GM18907 (cell line): Measurements from ENCODE around the gene GID4.

ENCODE experiments used
- ATAC-seq: cut with Tn5 transposase; IDR thresholded peaks from one replicate; pipeline ENCODE4 v1.9.1; 2021; ENCODE audit warnings: mild to moderate bottlenecking, moderate library complexity; ENCODE audit not compliant: unreplicated experiment

GID4 gene

DNA sequence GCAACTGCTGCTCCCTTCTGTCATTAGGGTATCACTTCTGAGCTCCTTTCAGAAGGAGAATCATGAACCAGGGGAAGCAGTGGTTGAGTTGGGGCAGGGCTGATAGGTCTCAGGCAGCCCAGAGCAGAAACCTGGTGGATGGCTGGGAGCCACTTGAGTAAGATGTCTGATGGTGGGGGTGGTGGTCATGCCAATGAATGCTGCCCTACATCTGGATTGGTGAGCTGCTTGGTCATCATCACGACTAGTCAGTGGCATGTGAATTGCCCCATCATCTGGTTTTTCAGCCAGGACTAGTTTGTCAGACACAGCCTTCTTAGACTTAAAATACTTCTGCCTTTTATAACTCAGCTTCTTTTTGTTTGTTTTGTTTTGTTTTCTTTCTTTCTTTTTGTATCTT lies 2.6 kb downstream of the GID4 start:
- ATAC-seq, result no peak

DNA sequence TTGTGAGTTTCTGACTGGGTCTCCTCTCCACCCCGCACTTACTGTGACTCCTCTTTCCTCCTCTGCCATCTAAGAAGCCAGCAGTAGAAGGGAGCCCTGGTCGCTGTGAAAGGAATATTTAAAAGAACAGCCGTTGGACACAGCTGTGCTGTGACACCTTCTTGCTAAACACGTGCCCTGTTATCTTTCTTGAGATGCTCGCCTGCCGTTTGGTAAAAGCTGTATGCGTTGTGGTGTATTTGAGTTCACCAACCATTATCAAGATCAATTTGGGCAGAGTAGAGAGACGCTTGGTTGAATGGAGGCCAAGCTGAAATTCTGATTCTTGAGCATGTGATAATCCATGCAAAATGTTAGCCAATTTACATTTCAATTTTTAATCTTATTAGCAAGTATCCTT lies 3.8 kb downstream of the GID4 start:
- ATAC-seq, result no peak

GRCh38 chr17:18043491-18043890 lies 4.3 kb downstream of the GID4 start:
- ATAC-seq, result no peak

DNA sequence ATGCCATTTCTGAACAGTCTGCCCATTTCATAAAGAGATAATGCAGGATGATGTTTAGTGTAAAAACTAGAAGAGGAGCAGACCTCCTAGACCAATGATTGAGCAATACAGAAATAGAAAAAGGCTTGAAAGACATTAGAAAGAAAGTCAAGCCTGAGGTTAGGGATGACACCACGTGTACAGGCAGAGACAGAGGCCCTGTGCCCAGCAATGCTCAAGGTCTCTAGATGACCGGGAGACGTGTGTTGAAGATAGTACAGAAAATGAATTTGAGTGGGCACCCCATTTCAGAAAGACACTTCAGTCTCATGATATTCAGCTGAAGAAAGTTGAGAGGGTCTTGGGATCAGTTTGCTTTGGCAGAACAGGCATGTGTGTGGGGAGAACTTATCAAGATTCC lies 5.4 kb downstream of the GID4 start:
- ATAC-seq, result no peak

DNA sequence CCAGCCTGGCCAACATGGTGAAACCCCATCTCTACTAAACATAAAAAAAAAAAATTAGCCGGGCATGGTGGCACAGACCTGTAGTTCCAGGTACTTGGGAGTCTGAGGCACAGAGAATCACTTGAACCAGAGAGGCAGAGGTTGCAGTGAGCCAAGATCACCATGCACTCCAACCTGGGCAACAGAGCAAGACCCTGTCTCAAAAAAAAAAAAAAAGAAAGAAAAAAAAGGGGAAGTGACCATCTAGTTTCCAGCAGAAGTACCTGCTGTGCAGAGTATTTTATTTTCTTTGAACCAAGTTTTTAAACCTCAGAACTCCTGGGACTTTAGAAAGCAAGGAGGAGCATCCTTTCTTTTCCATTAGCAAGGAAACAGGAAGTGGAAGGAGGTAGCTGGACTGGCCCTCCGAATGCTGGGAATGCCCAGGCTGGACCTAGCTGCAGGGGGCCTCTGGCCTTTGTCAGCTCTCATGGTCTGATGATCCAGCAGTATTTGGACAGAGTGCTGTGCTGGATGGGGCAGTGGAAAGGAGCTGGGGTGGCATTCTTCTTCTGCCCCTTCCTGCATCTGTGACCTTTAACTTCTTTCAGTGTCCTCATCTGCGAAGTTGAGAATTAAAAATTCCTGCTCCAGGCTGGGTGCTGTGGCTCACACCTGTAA lies 6.6 kb downstream of the GID4 start:
- no peak for ATAC-seq

GRCh38 chr17:18055597-18055996 lies 16.4 kb downstream of the GID4 start:
- ATAC-seq, result no peak

DNA sequence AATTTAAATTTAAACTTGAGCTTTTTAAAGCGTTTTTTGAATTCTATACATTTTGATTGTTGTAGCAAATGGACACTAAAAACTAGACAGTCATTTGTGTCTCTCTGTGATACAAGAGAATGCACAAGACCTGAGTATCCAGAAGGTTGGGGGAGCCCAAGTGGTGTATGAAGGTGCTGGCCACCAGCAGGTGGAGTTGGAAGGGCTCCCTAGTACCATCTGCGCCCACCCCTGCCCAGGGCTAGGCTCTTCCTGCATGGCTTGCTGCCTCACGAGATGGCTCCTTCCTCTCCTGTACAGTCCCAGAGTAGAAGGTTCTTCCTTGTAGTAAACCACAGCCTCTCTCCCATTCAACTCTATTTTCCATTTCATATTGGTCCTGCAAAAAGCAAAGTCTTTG lies 17.0 kb downstream of the GID4 start:
- ATAC-seq, result no peak

GRCh38 chr17:18059283-18059682 lies 20.1 kb downstream of the GID4 start:
- no peak for ATAC-seq

DNA sequence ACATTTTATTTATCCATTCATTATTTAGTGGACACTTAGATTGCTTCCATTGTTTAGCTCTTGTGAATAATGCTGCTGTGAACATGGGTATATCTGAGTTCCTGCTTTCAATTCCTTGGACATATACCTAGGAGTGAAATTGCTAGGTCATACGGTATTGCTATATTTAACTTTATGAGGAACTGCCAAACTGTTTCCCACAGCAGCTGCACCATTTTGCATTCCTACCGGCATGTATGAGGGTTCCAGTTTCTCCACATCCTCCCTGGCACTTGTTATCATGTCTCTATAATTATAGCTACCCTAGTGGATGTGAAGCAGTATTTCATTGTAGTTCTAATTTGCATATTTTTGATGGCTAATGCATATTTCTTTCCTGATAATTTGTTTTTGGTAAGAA lies 24.8 kb downstream of the GID4 start:
- no peak for ATAC-seq

DNA sequence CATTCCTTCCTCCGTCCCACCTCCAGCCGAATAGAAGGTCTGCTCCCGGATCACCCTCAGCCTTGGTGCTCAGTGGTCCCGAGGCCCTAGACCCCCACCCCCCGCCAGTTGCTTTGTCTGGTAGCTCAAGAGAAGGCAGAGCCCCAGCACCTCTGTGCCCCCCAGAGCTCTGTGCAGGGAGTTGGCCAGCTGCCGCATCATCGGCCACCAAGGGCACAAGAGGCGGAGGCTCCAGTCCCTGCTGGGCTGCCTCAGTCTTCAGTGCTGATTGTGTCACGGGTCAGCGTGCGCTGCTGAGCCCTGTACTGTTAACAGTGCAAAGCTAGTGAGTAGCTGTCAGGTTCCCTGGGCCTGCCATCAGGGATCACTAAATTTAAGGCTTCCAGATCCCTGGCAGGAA lies 26.3 kb downstream of the GID4 start:
- no peak for ATAC-seq

GRCh38 chr17:18066866-18067265 lies 27.7 kb downstream of the GID4 start:
- ATAC-seq, result no peak

DNA sequence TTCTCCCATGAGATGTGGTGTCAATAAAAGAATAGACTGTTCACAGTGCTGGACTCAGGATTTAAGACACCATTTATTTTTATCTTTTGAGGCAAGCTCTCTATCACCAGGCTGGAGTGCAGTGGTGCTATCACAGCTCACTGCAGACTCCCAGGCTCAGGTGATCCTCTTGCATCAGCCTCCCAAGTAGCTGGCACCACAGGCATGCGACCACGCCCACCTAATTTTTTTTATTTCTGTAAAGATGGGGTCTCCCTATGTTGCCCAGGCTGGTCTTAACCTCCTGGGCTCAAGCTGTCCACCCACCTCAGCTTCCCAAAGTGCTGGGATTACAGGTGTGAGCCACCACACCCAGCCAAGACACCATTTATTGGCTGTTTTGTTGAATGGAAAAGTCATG lies 29.9 kb downstream of the GID4 start:
- no peak for ATAC-seq

DNA sequence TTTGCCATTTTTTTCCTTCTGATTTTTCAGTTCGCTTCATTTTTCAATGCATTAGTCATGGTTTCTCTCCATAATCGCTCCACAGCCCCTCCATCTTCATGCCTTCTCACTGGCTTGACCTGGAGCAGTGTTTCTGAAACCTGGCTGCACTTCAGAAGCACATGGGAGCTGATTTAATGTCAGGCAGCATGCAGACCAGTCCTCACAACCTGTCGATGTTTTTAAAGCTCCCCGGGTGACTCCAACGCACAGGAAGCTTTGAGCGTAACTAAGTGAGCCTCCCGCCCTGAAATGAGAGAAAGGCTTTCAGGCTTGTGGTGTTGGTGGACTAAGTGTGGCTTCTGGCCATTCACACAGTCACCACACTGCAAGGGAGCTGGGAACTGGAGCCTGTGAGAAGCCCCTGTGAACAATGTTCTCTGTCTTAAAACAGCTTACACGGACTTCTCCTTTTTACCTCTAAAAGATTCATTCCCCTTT lies 31.7 kb downstream of the GID4 start:
- ATAC-seq, result no peak

DNA sequence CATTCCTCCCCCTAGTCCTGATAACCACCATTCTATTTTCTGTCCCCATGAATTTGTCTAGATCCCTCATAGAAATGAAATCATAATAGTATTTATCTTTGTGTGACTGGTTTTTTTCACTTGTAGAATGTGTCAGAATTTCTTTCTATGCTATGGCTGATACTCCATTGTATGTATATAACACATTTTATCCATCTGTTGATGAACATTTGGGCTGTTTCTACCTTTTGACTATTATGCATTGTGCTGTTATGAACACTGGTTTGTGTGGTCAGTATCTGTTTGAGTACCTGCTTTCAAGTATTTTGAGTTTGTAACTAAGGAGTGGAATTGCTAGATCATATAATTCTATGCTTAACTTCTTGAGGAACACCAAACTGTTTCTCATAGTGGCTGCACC lies 32.5 kb downstream of the GID4 start:
- ATAC-seq, result no peak

- ATAC-seq, result no peak
These were observed 35.5 kb downstream of the GID4 start for GRCh38 chr17:18074566-18075272.

GRCh38 chr17:18076936-18077335 lies 37.7 kb downstream of the GID4 start:
- no peak for ATAC-seq

DNA sequence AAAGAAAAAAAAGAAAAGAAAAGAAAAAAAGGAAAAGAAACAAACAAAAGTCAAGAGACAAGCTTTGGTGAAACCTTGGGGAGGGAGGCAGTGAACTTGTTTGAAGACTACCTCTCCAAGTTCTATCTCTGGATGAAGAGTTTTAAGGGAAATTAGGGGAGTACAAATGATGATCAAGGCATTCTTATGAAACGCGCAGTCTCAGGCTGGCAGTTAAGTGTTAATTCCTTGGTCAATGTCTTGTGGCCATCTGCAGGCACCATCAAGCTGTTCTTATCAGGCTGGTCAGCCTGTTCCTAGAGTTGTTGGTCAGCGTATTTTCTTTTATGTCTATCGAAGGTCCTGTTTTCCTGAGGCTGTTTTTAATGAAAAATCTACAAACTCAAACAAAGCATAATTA lies 40.3 kb downstream of the GID4 start:
- ATAC-seq, result no peak

- ATAC-seq, result no peak
These were observed 45.0 kb downstream of the GID4 start for GRCh38 chr17:18084256-18084655.

DNA sequence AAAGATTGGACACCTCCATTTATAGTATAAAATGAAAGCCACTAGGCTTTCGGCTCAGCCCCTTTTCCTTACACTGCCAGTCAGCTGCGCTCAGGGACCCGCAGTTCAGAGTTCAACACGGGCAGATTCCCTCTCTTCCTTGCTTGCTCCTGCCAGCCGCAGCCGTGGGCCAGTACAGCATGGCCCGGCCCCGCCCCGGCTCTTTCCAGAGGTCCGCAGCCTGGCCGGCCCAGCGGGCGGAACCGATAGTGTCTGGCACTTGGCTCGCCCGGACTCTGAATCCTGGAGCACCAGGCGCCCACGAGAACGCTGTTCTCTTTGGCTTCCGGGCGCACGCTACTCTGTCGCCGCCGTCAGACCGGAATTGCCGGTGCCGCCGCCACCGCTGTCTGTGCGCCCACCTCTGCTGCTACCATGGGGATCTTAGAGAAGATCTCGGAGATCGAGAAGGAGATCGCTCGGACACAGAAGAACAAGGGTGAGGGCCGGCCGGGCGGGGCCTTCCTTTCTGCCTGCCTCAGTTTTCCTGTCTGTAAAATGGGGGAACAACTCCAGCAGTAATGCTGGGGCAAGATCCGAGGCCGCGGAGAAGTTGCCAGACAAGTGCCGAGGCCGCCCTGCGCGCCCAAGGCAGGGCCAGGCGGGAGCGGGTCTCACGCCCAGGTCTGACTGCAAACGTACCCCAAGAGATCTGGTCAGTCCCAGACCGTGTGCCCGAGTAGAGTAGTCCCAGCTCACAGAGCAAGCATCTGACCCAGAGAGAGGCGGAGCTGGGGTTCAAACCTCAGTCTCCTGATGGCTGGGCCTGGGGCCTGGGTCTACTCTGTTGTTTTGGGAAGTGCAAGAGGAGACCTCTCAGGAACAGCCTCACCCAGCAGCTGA lies 48.6 kb downstream of the GID4 start, which contains the start of gene DRG2:
TSS of gene DRG2 (plus strand) at position 339 of the 882 bp plus-strand sequence. CDS start at position 415, 76 bp downstream.
- ATAC-seq, result peak; percentile 75

DNA sequence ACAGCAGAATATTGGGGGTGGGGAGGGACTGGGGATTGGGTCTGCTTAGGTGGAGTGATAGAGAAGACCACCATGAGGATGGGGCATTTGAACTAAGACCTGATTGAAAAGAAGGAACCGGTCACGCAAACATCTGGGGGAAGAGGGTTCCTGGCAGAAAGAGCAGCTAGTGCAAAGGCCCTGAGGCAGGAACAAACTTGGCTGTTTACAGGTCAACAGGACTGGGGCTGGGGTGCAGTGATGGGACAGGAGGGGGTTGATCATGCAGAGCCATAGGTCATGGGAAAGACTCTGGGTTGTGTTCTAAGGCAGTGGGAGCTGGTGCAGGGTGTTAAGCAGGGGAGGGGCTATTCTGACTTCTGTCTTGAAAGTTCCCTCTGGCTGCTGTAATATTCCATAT lies 50.4 kb downstream of the GID4 start:
- no peak for ATAC-seq

GRCh38 chr17:18093616-18094408 lies 54.6 kb downstream of the GID4 start:
- no peak for ATAC-seq
